HCT116 (cell line): ENCODE measurements around the gene ADIG. TPM values are rescaled to one million over a fixed set of nuclear protein-coding genes. Genes with fewer than 3 reads are reported as not detected.

Experiments used
- ATAC-seq: fragments of 200-7000 bp; cut with Tn5 transposase; 2 replicates; pipeline ENCODE4 v1.9.1; 2020; ENCODE audit warnings: mild to moderate bottlenecking, moderate library complexity
- BruUV-seq: library from RNA; stranded (reverse); fragments of 400-500 nt; replicated peaks from 2 replicates; lab custom pipeline; 2021; lab: Mats Ljungman, UMichigan
- CTCF ChIA-PET: fragments of 300-600 bp; sonication (Branson Sonifier 250); formaldehyde crosslinking; loops from one replicate; lab custom pipeline; 2021; ENCODE audit warnings: antibody characterized with exemption; lab: Charles Lee
- POLR2A ChIA-PET: fragments of 300-600, 350-600 bp; sonication (Branson Sonifier 250); formaldehyde crosslinking; loops from one replicate; lab custom pipeline; 2021; ENCODE audit warnings: antibody characterized with exemption; lab: Charles Lee
- RAD21 ChIA-PET, 2 experiments: fragments of 300-600 bp; sonication (Branson Sonifier 250); formaldehyde crosslinking; loops; one replicate each; lab custom pipeline; 2023; ENCODE audit warnings: low total read pairs in 2 of 2; ENCODE audit not compliant: uncharacterized antibody in 2 of 2, unreplicated experiment in 2 of 2, low non-redundant PET in 1 of 2; lab: Charles Lee
- DNase-seq: peaks from one replicate; pipeline ENCODE4 v3.0.0-alpha.2; 2010; ENCODE audit warnings: low read depth, low spot score
- H2AFZ ChIP-seq: fragments of 200-600 bp; shearing (Covaris generic), sonication (generic); 2 replicates; pipeline ENCODE4 v1.6.1; 2017; ENCODE audit warnings: low read depth, mixed run types, mixed read lengths, antibody characterized with exemption, low read length; ENCODE audit not compliant: poor library complexity, severe bottlenecking
- H3K27ac ChIP-seq: 2 replicates; pipeline ENCODE4 v1.5.1; 2012; ENCODE audit warnings: low read depth, low read length
- H3K27me3 ChIP-seq: fragments of 200-600 bp; sonication (generic); 2 replicates; pipeline ENCODE4 v1.6.1; 2016; ENCODE audit warnings: mixed run types, low read length, mixed read lengths; ENCODE audit not compliant: insufficient read depth
- H3K36me3 ChIP-seq, 2 experiments: fragments of 200-500 bp in 1 of 2; fragments of 200-600 bp in 1 of 2; sonication (Bioruptor generic) in 1 of 2; sonication (generic) in 1 of 2; 2 replicates each; pipeline versions ENCODE4 v1.5.1 to v1.6.1; 2014 to 2016; ENCODE audit warnings: low read length in 2 of 2, inconsistent platforms in 1 of 2, mixed read lengths in 1 of 2, mixed run types in 1 of 2; ENCODE audit not compliant: insufficient read depth in 2 of 2, control insufficient read depth in 1 of 2
- H3K4me1 ChIP-seq, 2 experiments: fragments of 200-600 bp in 1 of 2; sonication (generic) in 1 of 2; 2 replicates each; pipeline versions ENCODE4 v1.5.1 to v1.6.1; 2012 to 2017; ENCODE audit warnings: low read length in 2 of 2, inconsistent platforms in 1 of 2, mild to moderate bottlenecking in 1 of 2, mixed read lengths in 1 of 2, mixed run types in 1 of 2, moderate library complexity in 1 of 2; ENCODE audit not compliant: insufficient read depth in 2 of 2, control insufficient read depth in 1 of 2
- H3K4me2 ChIP-seq: fragments of 200-600 bp; sonication (generic); 2 replicates; pipeline ENCODE4 v1.6.1; 2017; ENCODE audit warnings: mixed run types, low read length, mixed read lengths
- H3K4me3 ChIP-seq, 2 experiments: fragments of 200-600 bp in 1 of 2; sonication (generic) in 1 of 2; replicated peaks in 1 of 2; 2 replicates each; pipeline ENCODE4 v1.5.1; 2011 to 2016; ENCODE audit warnings: low read length in 2 of 2, control low read depth in 1 of 2, low read depth in 1 of 2, mild to moderate bottlenecking in 1 of 2, mixed read lengths in 1 of 2, mixed run types in 1 of 2
- H3K79me2 ChIP-seq: fragments of 200-600 bp; sonication (generic); 2 replicates; pipeline ENCODE4 v1.6.1; 2017; ENCODE audit warnings: mild to moderate bottlenecking, mixed run types, low read length, moderate library complexity, mixed read lengths; ENCODE audit not compliant: insufficient read depth
- H3K9ac ChIP-seq: fragments of 200-600 bp; sonication (generic); 2 replicates; pipeline ENCODE4 v1.6.1; 2016; ENCODE audit warnings: low read length, mixed read lengths
- H3K9me2 ChIP-seq: fragments of 200-600 bp; sonication (generic), shearing (Covaris generic); 2 replicates; pipeline ENCODE4 v1.6.1; 2017; ENCODE audit warnings: mixed run types, mild to moderate bottlenecking, moderate library complexity; ENCODE audit not compliant: insufficient read depth
- H3K9me3 ChIP-seq, 2 experiments: fragments of 200-500 bp in 1 of 2; fragments of 200-600 bp in 1 of 2; sonication (Bioruptor generic) in 1 of 2; sonication (generic) in 1 of 2; 2 replicates each; pipeline ENCODE4 v1.6.1; 2014 to 2017; ENCODE audit warnings: low read length in 2 of 2, mixed read lengths in 2 of 2, inconsistent platforms in 1 of 2, low read depth in 1 of 2, mild to moderate bottlenecking in 1 of 2, mixed run types in 1 of 2, moderate library complexity in 1 of 2; ENCODE audit not compliant: control insufficient read depth in 1 of 2, insufficient read depth in 1 of 2
- H4K20me1 ChIP-seq: fragments of 200-600 bp; sonication (generic), shearing (Covaris generic); 2 replicates; pipeline ENCODE4 v1.6.1; 2017; ENCODE audit warnings: mixed run types, mild to moderate bottlenecking, moderate library complexity; ENCODE audit not compliant: insufficient read depth
- CTCF ChIP-seq, 3 experiments: fragments of 200-600 bp in 1 of 3; sonication (generic) in 1 of 3; IDR thresholded peaks in 2 of 3; conservative IDR thresholded peaks in 1 of 3; 2 replicates each; pipeline ENCODE4 v1.5.1; 2012 to 2017; ENCODE audit warnings: low read depth in 2 of 3, low read length in 2 of 3, antibody characterized with exemption in 1 of 3, borderline replicate concordance in 1 of 3, control low read depth in 1 of 3, mild to moderate bottlenecking in 1 of 3, mixed read lengths in 1 of 3, mixed run types in 1 of 3, moderate library complexity in 1 of 3; ENCODE audit not compliant: insufficient read depth in 1 of 3
- ELF1 ChIP-seq: IDR thresholded peaks from 2 replicates; pipeline ENCODE4 v1.6.1; 2012; ENCODE audit warnings: low read depth, borderline replicate concordance
- EZH2phosphoT487 ChIP-seq: fragments of 200-600 bp; IDR thresholded peaks from 2 replicates; pipeline ENCODE4 v1.6.1; 2018; ENCODE audit warnings: antibody characterized with exemption, borderline replicate concordance
- JUND ChIP-seq: IDR thresholded peaks from 2 replicates; pipeline ENCODE4 v1.6.1; 2012
- RAD21 ChIP-seq: IDR thresholded peaks from 2 replicates; pipeline ENCODE4 v1.6.1; 2012; ENCODE audit warnings: low read depth, mild to moderate bottlenecking
- TCF7L2 ChIP-seq: IDR thresholded peaks from 2 replicates; pipeline ENCODE4 v1.7.0; 2011; ENCODE audit warnings: borderline replicate concordance, inconsistent platforms; ENCODE audit not compliant: insufficient read depth, insufficient read length; ENCODE audit errors: extremely low read depth
- YY1 ChIP-seq: IDR thresholded peaks from 2 replicates; pipeline ENCODE4 v1.6.1; 2011; ENCODE audit warnings: low read length, low read depth, moderate library complexity, mild to moderate bottlenecking; ENCODE audit not compliant: insufficient replicate concordance; ENCODE audit errors: extremely low read depth
- ZBTB33 ChIP-seq: IDR thresholded peaks from 2 replicates; pipeline ENCODE4 v1.6.1; 2011; ENCODE audit warnings: mild to moderate bottlenecking, low read length, moderate library complexity; ENCODE audit not compliant: insufficient replicate concordance; ENCODE audit errors: extremely low read depth
- intact Hi-C: fragments of 100-400 bp; cut with micrococcal nuclease; formaldehyde crosslinking; loops from 2 replicates; pipeline ENCODE4 v1.10.0; 2022
- total RNA-seq: library from RNA; stranded (reverse); gene quantifications from one replicate; pipeline ENCODE4 v1.2.1, GENCODE V29; 2021; ENCODE audit not compliant: unreplicated experiment

The ADIG gene
- total RNA-seq, 1 experiment from 2014 or later = not detected

- no peak for TF ChIP-seq ZBTB33
- no peak for TF ChIP-seq TCF7L2
- TF ChIP-seq CTCF (IDR thresholded peaks at IDR 0.05 in 2 of 3, conservative IDR thresholded peaks at IDR 0.05 in 1 of 3; ENCODE audit: borderline replicate concordance in 1 of 3, insufficient read depth in 1 of 3, low read depth in 2 of 3, low read length in 2 of 3) = no peak
- no peak for TF ChIP-seq RAD21
Observed at GRCh38 chr20:38579219-38579910, 1.6 kb upstream of the ADIG start (continued).

GRCh38 chr20:38579921-38580320, 1.1 kb upstream of the ADIG start:
- peaks cover 4 to 9% of the 10 kb centered on the region in 2 experiments; a peak in 3 of 4 replicates for H3K36me3 ChIP-seq
- no peak for TF ChIP-seq RAD21
- TF ChIP-seq EZH2phosphoT487 = no peak
- TF ChIP-seq ZBTB33 = no peak
- TF ChIP-seq YY1 = no peak
- no peak for TF ChIP-seq CTCF (IDR thresholded peaks at IDR 0.05 in 2 of 3, conservative IDR thresholded peaks at IDR 0.05 in 1 of 3; ENCODE audit: borderline replicate concordance in 1 of 3, insufficient read depth in 1 of 3, low read depth in 2 of 3, low read length in 2 of 3)
- TF ChIP-seq JUND = no peak
- no peak for TF ChIP-seq ELF1
- TF ChIP-seq, all 23 proteins: peak for 0
- intact Hi-C loops = no loop called here
- no peaks in the 10 kb centered on the region for H4K20me1 ChIP-seq
- H3K4me1 ChIP-seq = no peaks in the 10 kb centered on the region
- no peak overlapping the region for H2AFZ ChIP-seq
- H3K9me3 ChIP-seq = no peaks in the 10 kb centered on the region
- POLR2A ChIA-PET = no interaction called here
- H3K27ac ChIP-seq = no peak overlapping the region
- H3K79me2 ChIP-seq = no peaks in the 10 kb centered on the region
- H3K4me3 ChIP-seq = no peak overlapping the region
- H3K27me3 ChIP-seq = 0 out of 2 replicates have a peak, but pooled peaks cover 3% of the 10 kb centered on the region
- BruUV-seq = no TSS peak
- RAD21 ChIA-PET = no interaction called here
- no peak overlapping the region for H3K9ac ChIP-seq
- no peak overlapping the region for H3K4me2 ChIP-seq
- CTCF ChIA-PET = no interaction called here
- DNase-seq = no peak
- no peaks in the 10 kb centered on the region for H3K9me2 ChIP-seq
- no peak for ATAC-seq
